OCI-LY3 (cell line): ENCODE measurements around the gene CARS1.
A peak's percentile ranks its signal among the peaks of the same experiment; 100 is the strongest.

Experiments
- H2AFZ ChIP-seq: fragments of 200-600, 300-600 bp; shearing (Covaris generic); 2 replicates; pipeline ENCODE4 v1.6.0; 2014; ENCODE audit warnings: antibody characterized with exemption, low read depth, low read length
- H3K27ac ChIP-seq: fragments of 200-600, 300-600 bp; sonication (generic); 2 replicates; pipeline ENCODE4 v1.5.1; 2014; ENCODE audit warnings: mild to moderate bottlenecking, low read length, moderate library complexity, mixed read lengths
- H3K27me3 ChIP-seq: fragments of 200-600, 300-600 bp; sonication (generic); 2 replicates; pipeline ENCODE4 v1.6.1; 2014; ENCODE audit warnings: low read depth, low read length, mixed read lengths
- H3K36me3 ChIP-seq: fragments of 200-600, 300-600 bp; sonication (generic); replicated peaks from 2 replicates; pipeline ENCODE3; 2014; ENCODE audit warnings: low read depth, low read length, mixed read lengths
- H3K4me1 ChIP-seq: fragments of 300-600, 200-600 bp; sonication (generic); 2 replicates; pipeline ENCODE4 v1.6.1; 2014; ENCODE audit warnings: low read length, mixed read lengths
- H3K4me2 ChIP-seq: fragments of 200-600, 300-600 bp; sonication (generic); 2 replicates; pipeline ENCODE4 v1.6.1; 2014; ENCODE audit warnings: low read length, mixed read lengths
- H3K4me3 ChIP-seq: fragments of 300-600, 200-600 bp; sonication (generic); 2 replicates; pipeline ENCODE4 v1.5.1; 2014; ENCODE audit warnings: antibody characterized with exemption, mild to moderate bottlenecking, low read length, moderate library complexity
- H3K79me2 ChIP-seq: fragments of 300-600, 200-600 bp; shearing (Covaris generic); 2 replicates; pipeline ENCODE4 v1.6.1; 2014; ENCODE audit warnings: mild to moderate bottlenecking, low read length, mixed read lengths
- H3K9ac ChIP-seq: fragments of 300-600, 200-600 bp; shearing (Covaris generic); 2 replicates; pipeline ENCODE4 v1.6.0; 2014; ENCODE audit warnings: mild to moderate bottlenecking, low read length, moderate library complexity
- H3K9me3 ChIP-seq: fragments of 200-600, 300-600 bp; shearing (Covaris generic); 2 replicates; pipeline ENCODE4 v1.6.1; 2014; ENCODE audit warnings: low read length, mixed read lengths; ENCODE audit not compliant: insufficient read depth
- H4K20me1 ChIP-seq: fragments of 200-600, 300-600 bp; sonication (generic); 2 replicates; pipeline ENCODE4 v1.6.1; 2016; ENCODE audit warnings: low read length, mixed read lengths; ENCODE audit not compliant: insufficient read depth
- EZH2phosphoT487 ChIP-seq: fragments of 200-600 bp; shearing (Covaris generic); IDR thresholded peaks from 2 replicates; pipeline ENCODE4 v1.6.1; 2018; ENCODE audit warnings: antibody characterized with exemption, mixed run types, low read depth
- TF ChIP-seq, protein P1 (sequence below): fragments of 200-600, 300-600 bp; sonication (generic); IDR thresholded peaks from 2 replicates; pipeline ENCODE4 v1.5.1; 2014; ENCODE audit warnings: antibody characterized with exemption, low read length, low read depth

Gene CARS1

DNA sequence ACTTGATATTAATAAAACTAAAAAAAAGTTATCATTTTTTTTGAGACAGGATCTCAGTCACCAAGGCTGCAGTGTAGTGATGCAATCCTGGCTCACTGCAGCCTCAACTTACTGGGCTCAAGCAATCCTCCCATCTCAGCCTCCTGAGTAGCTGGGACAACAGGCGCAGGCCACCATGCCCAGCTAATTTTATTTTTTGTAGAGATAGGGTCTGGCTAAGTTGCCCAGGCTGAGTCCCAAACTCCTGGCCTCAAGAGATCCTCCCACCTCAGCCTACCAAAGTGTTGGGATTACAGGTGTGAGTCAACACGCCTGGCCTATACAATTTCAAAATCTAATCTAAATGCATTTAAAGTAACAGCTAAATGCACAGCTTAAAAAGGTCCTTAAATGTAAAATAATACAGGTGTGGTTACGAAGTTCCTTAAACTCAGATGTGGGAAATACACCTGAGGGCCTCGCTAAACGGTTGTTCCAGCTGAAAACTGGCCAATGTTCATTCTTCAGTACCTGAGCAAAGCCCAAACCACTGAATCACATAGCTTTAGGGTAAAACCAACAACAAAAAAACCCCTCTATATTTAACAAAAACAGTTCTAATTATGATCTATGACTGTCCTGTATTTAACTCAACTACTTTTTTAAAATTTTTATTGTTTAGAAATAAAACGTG lies 76.9 kb downstream of the CARS1 start:
- H4K20me1 ChIP-seq = peaks cover 60% of the 10 kb centered on the region
- peaks cover 53% of the 10 kb centered on the region for H3K36me3 ChIP-seq
- H3K27ac ChIP-seq = no peak overlapping the region

DNA sequence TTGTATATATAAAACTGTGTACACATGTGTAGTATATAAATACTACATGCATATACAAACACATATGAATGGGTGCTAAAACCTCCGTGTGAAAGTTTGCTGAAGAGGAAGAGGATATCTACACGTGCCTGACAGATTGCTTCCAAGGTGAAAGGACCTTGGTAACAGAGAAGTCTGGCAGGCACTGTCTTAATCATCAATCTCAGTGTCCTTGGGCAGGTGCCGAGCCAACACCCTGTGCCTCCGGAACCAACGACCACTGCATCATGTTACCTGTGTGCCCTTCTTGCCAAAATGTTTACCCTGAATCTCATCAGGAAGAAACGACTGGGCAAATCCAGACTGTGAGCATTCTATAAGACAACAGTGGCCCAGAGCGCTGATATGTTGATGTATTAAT lies 80.1 kb downstream of the CARS1 start:
- H3K27me3 ChIP-seq = no peaks in the 10 kb centered on the region
- H3K36me3 ChIP-seq = peaks cover 67% of the 10 kb centered on the region
- TF ChIP-seq EZH2phosphoT487 = no peak
- TF ChIP-seq, protein P1, sequence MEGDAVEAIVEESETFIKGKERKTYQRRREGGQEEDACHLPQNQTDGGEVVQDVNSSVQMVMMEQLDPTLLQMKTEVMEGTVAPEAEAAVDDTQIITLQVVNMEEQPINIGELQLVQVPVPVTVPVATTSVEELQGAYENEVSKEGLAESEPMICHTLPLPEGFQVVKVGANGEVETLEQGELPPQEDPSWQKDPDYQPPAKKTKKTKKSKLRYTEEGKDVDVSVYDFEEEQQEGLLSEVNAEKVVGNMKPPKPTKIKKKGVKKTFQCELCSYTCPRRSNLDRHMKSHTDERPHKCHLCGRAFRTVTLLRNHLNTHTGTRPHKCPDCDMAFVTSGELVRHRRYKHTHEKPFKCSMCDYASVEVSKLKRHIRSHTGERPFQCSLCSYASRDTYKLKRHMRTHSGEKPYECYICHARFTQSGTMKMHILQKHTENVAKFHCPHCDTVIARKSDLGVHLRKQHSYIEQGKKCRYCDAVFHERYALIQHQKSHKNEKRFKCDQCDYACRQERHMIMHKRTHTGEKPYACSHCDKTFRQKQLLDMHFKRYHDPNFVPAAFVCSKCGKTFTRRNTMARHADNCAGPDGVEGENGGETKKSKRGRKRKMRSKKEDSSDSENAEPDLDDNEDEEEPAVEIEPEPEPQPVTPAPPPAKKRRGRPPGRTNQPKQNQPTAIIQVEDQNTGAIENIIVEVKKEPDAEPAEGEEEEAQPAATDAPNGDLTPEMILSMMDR = no peak
- peaks cover 36% of the 10 kb centered on the region for H4K20me1 ChIP-seq
- no peak overlapping the region for H3K9ac ChIP-seq
- H3K4me1 ChIP-seq = no peaks in the 10 kb centered on the region
- H3K4me2 ChIP-seq = no peak overlapping the region
- H3K4me3 ChIP-seq = no peak overlapping the region
- H3K79me2 ChIP-seq = peaks cover 92% of the 10 kb centered on the region
- H2AFZ ChIP-seq = no peak overlapping the region
- no peaks in the 10 kb centered on the region for H3K9me3 ChIP-seq
- H3K27ac ChIP-seq = no peak overlapping the region

More for the DNA sequence above, 76.9 kb downstream of the CARS1 start:
- Histone ChIP-seq H3K4me2 (no peak overlapping the region), H3K9ac (no peak overlapping the region), H3K79me2 (peaks cover 97% of the 10 kb centered on the region), H3K4me3 (no peak overlapping the region), H3K27me3 (no peaks in the 10 kb centered on the region), H3K9me3 (no peaks in the 10 kb centered on the region), H3K4me1 (no peaks in the 10 kb centered on the region), H2AFZ (no peak overlapping the region)
- TF ChIP-seq, protein P1 = no peak
- TF ChIP-seq EZH2phosphoT487 = no peak

DNA sequence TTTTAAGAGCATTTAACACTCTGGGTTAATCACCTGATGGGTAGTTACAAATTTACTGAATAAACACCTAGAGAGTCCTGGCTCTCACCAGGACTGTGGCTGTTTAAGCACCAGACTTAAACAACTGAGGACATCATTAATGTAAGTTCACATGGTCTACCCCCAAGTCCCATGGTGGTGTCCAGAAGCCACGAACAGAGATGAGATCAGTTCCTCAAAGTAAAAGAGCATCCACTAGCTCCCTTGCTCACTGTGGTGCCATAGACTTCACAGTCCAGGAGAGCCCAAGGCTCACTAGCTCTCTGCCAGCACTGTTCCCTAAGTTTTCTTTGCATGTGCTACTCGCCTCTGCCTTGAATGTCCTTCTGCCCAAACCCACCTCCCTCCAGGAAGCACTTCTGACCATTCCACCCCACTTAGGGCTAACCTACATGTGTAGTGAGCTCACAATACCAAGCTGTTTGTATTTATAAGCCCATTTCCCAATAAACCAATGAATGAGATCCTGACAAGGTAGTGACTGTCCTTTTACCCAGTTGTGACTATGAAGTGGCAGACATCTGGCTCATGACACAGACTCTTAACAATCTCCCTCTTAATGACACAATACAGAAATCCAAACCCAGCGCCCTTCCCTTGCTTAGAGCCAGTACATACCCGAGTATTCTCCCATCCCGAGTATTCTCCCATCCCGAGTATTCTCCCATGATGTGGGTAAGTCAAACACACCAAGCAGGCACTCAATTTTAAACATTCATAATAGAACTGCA lies 80.7 kb downstream of the CARS1 start:
- TF ChIP-seq, protein P1 = no peak
- no peak for TF ChIP-seq EZH2phosphoT487
- no peak overlapping the region for H3K9ac ChIP-seq
- H3K4me3 ChIP-seq = no peak overlapping the region
- H3K9me3 ChIP-seq = no peaks in the 10 kb centered on the region
- no peak overlapping the region for H2AFZ ChIP-seq
- H3K79me2 ChIP-seq = peaks cover 90% of the 10 kb centered on the region
- H3K4me2 ChIP-seq = no peak overlapping the region
- H3K27ac ChIP-seq = no peak overlapping the region
- peaks cover 31% of the 10 kb centered on the region for H4K20me1 ChIP-seq
- no peaks in the 10 kb centered on the region for H3K4me1 ChIP-seq
- H3K36me3 ChIP-seq = peaks cover 70% of the 10 kb centered on the region
- H3K27me3 ChIP-seq = no peaks in the 10 kb centered on the region

DNA sequence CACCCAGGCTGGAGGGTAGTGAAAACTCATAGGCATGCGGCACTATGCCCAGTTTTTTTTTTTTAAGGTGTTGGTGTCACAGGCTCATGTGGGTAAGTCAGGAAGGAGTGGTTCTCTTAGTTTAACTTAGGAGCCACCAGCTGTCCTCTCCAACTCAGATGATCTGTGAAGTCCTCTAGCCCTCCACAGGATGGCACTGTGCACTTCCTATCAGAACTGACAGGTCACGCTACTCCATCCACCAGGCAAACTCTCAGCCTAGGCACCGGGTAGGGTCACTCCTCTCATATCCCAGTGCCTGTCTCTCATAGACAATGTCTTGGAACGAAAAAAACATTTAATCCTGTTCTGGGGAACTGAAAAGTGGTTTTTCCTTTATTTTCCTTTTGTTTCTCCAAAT lies 81.6 kb downstream of the CARS1 start:
- Histone ChIP-seq H3K79me2 (peaks cover 84% of the 10 kb centered on the region), H3K9me3 (no peaks in the 10 kb centered on the region), H3K4me1 (no peaks in the 10 kb centered on the region), H3K27me3 (no peaks in the 10 kb centered on the region), H3K9ac (no peak overlapping the region), H4K20me1 (peaks cover 26% of the 10 kb centered on the region), H2AFZ (no peak overlapping the region), H3K36me3 (peaks cover 77% of the 10 kb centered on the region), H3K4me2 (no peak overlapping the region), H3K4me3 (no peak overlapping the region), H3K27ac (no peak overlapping the region)
- TF ChIP-seq, protein P1 = peak; percentile 51
- TF ChIP-seq EZH2phosphoT487 = no peak
